Measurements from ENCODE around the gene TMED10.

DNA sequence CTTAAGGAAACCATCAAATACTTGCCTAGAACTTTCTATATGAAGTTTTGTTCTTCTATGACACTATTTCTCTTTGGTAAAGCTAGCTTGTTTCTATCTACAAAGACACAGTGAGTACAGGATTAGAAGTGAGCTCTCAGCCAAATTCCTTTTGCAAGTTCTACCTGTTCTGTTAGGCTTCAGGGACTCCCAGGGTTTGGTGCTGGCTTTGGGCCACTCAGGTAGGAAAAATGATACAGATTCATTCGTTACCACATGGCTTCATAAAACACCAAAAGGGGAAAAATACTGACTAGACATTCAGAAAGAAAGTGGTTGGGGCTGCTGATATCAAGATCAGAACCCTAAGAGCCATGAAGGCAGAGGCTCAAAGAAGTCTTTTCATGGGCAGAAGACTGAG is 93.1 kb downstream of the TMED10 start:
- no peak for TF ChIP-seq CTCF (IDR thresholded peaks at IDR 0.05)
- TF ChIP-seq POLR2A (IDR thresholded peaks at IDR 0.05) = no peak

Measured in prostate gland (tissue), 2 donors.